GM19099 (cell line): ENCODE data around the gene MTHFS.

ENCODE experiments used
- POLR2A ChIP-seq: IDR thresholded peaks from 3 replicates; pipeline ENCODE4 v1.6.1; 2011; ENCODE audit warnings: low read depth; ENCODE audit not compliant: insufficient read length; ENCODE audit errors: extremely low read depth

The MTHFS gene

GRCh38 chr15:79896634-79897379 is at the start of gene MTHFS:
Gene MTHFS, minus strand, starts transcription at chr15:79897014. Its CDS starts 26 bp downstream, at chr15:79896988.
- peak; percentile 79 for TF ChIP-seq POLR2A

- TF ChIP-seq POLR2A = no peak
Measured at GRCh38 chr15:79944622-79945021, 47.8 kb upstream of the MTHFS start.

GRCh38 chr15:79943820-79944219 is 47.0 kb upstream of the MTHFS start:
- no peak for TF ChIP-seq POLR2A

DNA sequence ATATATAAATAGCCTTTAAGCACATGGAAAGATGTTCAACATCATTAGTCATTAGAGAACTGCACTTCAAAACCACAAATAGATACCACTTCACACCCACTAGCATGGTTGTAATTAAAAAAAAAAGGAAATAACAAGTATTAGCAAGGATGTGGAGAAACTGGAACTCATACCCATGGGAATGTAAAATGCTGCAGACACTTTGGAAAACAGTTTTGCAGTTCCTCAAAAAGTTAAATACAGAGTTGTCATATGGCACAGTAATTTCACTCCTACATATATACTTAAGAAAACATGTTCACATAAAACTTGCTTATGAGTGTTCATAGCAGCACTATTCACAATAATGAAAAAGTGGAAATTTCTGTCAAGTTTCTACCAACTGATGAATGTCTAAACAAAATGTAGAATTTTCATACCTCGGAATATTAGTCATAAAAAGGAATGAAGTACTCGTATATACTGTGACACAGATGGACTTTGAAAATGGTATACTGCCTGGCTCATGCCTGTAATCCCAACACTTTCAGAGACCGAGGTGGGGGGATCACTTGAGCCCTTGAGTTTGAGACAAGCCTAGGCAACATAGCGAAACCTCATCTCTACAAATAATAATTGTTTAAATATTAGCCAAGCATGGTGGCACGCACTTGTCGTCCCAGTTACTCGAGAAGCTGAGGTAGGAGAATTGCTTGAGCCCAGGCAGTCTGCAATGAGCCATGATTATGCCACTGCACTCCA is 46.1 kb upstream of the MTHFS start:
- TF ChIP-seq POLR2A = no peak

- TF ChIP-seq POLR2A = no peak
Measured at GRCh38 chr15:79939399-79939798, 42.6 kb upstream of the MTHFS start.

DNA sequence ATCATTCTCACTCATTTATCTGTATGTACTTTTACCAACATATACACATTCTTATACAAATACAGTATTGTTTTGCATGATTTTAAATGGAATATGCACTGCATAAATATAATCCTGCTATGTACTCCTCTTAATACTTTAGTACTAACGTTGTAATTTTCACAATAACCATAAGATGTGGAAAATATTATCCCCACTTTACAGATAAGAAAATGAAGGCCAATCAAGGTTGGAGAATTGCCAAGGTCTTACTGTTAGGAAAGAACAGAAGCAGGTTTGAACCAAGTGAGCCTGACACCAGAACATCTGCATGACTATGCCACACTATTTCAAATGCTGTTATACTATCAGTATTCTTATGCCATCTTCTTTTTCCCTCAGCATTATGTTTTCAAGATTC is 41.3 kb upstream of the MTHFS start:
- no peak for TF ChIP-seq POLR2A

DNA sequence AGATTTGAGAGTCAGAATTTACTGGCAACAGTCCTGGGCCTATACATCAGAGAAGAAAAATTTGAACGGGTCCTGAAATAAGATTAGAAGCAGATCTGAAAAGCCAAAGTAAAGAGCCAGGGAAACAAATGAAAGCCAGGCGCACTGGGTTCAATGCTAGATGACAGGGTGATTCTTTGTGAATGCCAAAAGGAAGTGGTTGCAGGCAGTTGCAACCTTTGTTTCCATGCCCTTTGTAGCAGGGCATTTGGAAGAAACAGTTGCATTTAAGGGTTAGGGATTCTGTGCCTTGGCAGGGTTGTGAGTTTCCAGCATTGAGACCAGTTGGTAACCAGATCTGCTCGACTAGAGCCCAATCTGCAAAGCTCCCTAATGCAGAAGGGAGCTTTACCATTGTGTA is 36.4 kb upstream of the MTHFS start:
- TF ChIP-seq POLR2A = no peak

DNA sequence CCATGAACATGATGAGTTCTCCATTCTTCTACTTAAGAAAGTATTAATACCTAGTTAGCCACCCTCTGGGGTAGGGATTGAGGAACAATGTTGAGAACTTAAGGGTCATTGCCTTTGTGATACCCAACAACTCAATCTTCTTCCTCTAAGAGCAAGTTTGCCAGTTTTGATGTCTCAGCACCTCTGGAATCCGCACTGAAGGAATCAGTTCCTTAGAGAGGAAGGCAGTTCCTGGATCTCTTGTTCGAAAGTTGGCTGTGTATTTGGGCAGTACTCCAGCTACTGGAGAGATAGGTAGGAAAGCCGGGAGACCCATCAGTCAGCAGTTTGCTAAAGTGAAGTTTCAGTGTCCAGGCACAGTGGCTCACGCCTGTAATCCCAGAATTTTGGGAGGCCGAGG is 35.6 kb upstream of the MTHFS start:
- TF ChIP-seq POLR2A = no peak

GRCh38 chr15:79930516-79930915 is 33.7 kb upstream of the MTHFS start:
- no peak for TF ChIP-seq POLR2A

- TF ChIP-seq POLR2A = no peak
Measured at GRCh38 chr15:79929412-79929811, 32.6 kb upstream of the MTHFS start.

DNA sequence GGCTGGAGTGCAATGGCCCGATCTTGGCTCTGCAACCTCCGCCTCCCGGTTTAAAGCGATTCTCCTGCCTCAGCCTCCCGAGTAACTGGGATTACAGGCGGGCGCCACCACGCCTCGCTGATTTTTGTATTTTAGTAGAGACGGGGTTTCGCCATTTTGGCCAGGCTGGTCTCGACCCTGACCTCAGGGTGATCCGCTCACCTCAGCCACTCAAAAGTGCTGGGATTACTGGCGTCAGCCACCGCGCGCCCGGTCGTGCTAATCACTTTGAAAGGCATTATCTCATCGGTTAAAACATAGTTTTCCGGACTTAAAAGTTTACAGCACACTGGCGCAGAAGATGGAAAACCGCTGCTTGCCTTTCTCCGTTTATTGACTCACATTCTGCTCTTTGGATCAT is 27.6 kb upstream of the MTHFS start:
- no peak for TF ChIP-seq POLR2A

DNA sequence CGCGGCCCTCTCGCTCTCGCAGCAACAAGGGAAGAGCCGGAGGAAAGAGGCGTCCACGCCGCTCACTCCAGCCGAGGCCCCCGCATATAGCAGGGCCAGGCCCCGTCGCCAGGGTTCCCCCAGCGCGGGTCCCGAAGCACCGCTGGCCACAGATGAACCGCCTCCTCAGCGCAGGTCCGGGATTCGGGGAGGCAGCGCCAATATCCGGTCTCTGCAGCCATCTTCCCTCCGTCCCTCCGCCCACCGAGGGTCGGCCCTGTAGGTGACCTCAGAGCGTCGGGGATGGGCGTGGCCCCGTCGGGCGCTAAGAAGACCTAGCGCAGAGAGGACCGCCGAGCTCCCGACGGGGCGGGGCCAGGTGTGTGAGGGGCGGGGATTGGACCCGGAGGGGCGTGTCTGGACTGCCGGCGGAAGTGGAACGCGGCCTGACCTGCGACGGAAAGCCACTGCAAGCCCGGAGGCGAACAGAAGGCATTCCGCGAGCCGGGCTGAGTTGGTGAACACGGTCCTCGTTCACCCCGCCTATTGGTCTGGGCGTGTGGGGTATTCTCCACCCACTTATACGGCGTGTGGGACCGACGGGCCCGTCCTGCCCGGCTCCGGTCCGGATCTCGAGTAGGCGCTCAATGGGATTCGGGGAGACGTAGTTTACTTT is 26.8 kb upstream of the MTHFS start:
- TF ChIP-seq POLR2A = peak; percentile 97

- no peak for TF ChIP-seq POLR2A
Measured at GRCh38 chr15:79923079-79923514, 26.3 kb upstream of the MTHFS start.

DNA sequence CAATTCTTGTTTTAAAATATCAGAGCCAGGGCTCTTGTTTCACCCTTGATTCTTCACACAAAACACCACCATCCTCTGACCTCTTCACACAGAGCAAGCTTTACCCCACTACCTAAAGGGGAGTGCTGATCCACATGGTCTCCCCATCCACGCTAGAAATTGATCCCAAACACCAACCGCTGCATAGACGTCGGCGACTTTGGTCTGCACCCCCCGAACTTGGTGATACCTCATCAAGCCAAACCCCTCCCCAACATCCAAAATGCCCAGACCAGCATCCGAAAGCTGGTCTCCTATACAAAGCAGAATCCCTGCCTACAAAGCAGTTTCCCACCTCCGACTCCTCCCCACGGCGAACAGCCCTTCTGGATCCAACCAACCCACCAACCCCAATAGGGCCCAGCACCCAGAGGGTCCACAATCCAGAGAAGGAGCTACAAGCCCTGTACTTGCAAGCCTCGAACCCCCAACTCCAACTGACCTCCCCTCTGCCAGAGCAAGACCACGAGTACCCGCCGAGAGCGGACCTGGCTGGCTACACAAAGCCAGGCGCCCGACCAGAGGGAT is 25.8 kb upstream of the MTHFS start:
- TF ChIP-seq POLR2A = no peak

DNA sequence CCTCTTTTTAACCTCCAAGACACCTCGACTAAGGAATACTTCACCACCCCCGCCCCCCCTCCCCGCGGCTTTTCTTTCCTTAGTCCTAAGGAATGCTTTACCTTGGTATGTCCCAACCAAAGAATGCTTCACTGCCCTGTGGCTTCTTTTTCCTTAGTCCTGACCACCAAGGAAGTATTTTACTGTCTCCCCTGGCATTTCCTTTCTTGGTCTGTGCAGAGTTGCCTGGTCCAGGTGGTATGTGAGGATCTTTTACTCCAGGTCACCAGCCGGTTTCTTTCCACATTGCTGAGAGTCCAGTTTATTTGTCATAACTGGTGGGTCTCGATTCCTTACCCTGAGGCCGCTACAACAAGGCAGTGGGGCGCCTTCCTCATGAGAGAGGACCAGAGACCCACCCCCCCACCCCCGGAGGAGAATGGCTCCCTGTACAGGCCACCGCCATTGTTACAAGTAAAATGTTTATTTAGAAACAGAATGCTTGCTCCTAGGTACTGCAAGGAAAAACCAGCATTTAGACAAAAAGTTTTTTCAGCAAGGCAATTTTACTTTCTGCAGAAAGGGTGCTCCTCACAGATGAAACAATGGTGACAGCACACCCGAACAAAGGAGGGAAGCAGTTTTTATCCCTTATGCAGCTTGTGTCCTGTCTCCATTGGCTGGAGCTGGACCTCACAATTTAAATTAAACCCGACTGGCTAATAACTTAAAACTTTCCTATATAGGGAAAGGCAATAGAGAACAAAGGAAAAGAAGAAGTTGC is 23.1 kb upstream of the MTHFS start:
- TF ChIP-seq POLR2A = no peak

GRCh38 chr15:79919090-79919748 is 22.4 kb upstream of the MTHFS start:
- no peak for TF ChIP-seq POLR2A
